Measurements from ENCODE around the gene MTUS2.

The MTUS2 gene

DNA sequence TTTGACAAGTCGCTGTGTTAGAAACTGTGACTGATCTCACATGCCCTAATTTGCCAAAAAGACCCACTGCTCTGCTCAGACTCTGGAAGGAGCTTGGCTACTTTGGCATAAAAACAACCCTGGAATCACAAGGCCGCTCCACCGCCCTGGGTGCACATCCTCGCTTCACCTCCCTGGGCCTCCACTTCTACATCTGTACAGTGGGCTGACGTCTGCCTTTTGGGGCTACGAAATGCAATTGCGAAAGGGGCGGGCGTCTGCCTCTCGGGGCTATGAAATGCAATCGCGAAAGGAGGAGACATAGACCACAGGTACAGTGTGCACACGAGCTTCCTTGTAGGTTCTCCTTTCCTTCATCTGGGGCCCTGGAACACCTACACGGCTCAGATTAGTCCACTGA is 701.2 kb downstream of the MTUS2 start:
- Histone ChIP-seq H3K4me2 (ENCODE audit: low read depth, low read length) (no peak overlapping the region), H3K36me3 (replicated peaks; ENCODE audit: insufficient read depth, low read length) (no peaks in the 10 kb centered on the region), H3K4me3 (ENCODE audit: low read length) (no peak overlapping the region), H3K9ac (ENCODE audit: low read length) (no peak overlapping the region), H3K9me2 (replicated peaks; ENCODE audit: insufficient read depth, low read length) (no peaks in the 10 kb centered on the region), H3K27me3 (replicated peaks; ENCODE audit: insufficient read depth, low read length) (no peaks in the 10 kb centered on the region), H2AFZ (ENCODE audit: low read length) (no peak overlapping the region), H3K79me2 (ENCODE audit: low read length) (no peaks in the 10 kb centered on the region), H3K4me1 (ENCODE audit: low read length) (no peaks in the 10 kb centered on the region), H3K27ac (ENCODE audit: low read length) (no peak overlapping the region), H4K20me1 (ENCODE audit: insufficient read depth, low read length) (no peaks in the 10 kb centered on the region), H3K9me3 (replicated peaks; ENCODE audit: insufficient read depth, low read length) (no peaks in the 10 kb centered on the region), H3F3A (ENCODE audit: insufficient read depth, low read length) (no peaks in the 10 kb centered on the region)
- TF ChIP-seq EZH2 (optimal IDR thresholded peaks at IDR 0.05; ENCODE audit: low read depth, low read length) (no peak), EZH2phosphoT487 (IDR thresholded peaks at IDR 0.05; ENCODE audit: low read length) (no peak)
- TF ChIP-seq, protein P1, sequence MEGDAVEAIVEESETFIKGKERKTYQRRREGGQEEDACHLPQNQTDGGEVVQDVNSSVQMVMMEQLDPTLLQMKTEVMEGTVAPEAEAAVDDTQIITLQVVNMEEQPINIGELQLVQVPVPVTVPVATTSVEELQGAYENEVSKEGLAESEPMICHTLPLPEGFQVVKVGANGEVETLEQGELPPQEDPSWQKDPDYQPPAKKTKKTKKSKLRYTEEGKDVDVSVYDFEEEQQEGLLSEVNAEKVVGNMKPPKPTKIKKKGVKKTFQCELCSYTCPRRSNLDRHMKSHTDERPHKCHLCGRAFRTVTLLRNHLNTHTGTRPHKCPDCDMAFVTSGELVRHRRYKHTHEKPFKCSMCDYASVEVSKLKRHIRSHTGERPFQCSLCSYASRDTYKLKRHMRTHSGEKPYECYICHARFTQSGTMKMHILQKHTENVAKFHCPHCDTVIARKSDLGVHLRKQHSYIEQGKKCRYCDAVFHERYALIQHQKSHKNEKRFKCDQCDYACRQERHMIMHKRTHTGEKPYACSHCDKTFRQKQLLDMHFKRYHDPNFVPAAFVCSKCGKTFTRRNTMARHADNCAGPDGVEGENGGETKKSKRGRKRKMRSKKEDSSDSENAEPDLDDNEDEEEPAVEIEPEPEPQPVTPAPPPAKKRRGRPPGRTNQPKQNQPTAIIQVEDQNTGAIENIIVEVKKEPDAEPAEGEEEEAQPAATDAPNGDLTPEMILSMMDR (IDR thresholded peaks at IDR 0.05; ENCODE audit: low read length) = no peak
- DNase-seq = no peak

DNA sequence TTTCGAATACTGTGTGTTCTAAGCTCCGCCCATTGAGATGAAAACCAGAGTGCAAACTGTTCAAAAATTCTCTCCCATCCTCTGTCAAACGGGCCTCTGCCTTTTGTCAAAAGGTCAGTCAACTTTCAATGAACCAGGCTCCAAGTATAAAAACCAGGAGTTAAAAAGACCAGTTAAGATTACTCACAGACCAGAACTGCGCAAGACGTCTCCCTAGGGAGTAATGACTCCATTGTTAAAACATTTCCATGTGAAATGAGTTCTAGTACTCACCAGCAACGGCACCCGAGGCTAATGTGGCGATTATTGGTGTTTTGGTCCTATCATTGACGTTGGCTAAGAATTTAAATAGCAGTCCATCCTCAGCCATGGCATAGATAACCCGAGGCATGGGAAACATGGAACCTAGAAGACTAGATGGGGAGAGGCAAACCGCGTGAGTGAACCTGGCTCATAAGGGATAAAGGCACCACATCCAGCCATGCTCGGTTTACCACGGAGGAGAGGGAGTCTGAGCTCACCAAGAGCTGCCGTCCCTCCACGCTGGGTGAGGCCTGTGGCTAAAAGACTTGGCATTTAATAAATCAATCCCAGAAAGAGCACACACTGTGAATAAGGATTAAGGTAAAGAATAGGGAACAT is 702.0 kb downstream of the MTUS2 start:
- no peak overlapping the region for H3K9ac ChIP-seq (ENCODE audit: low read length)
- no peak overlapping the region for H3K4me2 ChIP-seq (ENCODE audit: low read depth, low read length)
- no peaks in the 10 kb centered on the region for H3K79me2 ChIP-seq (ENCODE audit: low read length)
- DNase-seq = no peak
- no peaks in the 10 kb centered on the region for H3K36me3 ChIP-seq (replicated peaks; ENCODE audit: insufficient read depth, low read length)
- no peaks in the 10 kb centered on the region for H3F3A ChIP-seq (ENCODE audit: insufficient read depth, low read length)
- H3K9me2 ChIP-seq (replicated peaks; ENCODE audit: insufficient read depth, low read length) = no peaks in the 10 kb centered on the region
- H3K27ac ChIP-seq (ENCODE audit: low read length) = no peak overlapping the region
- H2AFZ ChIP-seq (ENCODE audit: low read length) = no peak overlapping the region
- no peaks in the 10 kb centered on the region for H4K20me1 ChIP-seq (ENCODE audit: insufficient read depth, low read length)
- no peaks in the 10 kb centered on the region for H3K4me1 ChIP-seq (ENCODE audit: low read length)
- no peaks in the 10 kb centered on the region for H3K27me3 ChIP-seq (replicated peaks; ENCODE audit: insufficient read depth, low read length)
- TF ChIP-seq, protein P1 (IDR thresholded peaks at IDR 0.05; ENCODE audit: low read length) = no peak
- no peak for TF ChIP-seq EZH2phosphoT487 (IDR thresholded peaks at IDR 0.05; ENCODE audit: low read length)
- TF ChIP-seq EZH2 (optimal IDR thresholded peaks at IDR 0.05; ENCODE audit: low read depth, low read length) = no peak
- H3K9me3 ChIP-seq (replicated peaks; ENCODE audit: insufficient read depth, low read length) = no peaks in the 10 kb centered on the region
- no peak overlapping the region for H3K4me3 ChIP-seq (ENCODE audit: low read length)

DNA sequence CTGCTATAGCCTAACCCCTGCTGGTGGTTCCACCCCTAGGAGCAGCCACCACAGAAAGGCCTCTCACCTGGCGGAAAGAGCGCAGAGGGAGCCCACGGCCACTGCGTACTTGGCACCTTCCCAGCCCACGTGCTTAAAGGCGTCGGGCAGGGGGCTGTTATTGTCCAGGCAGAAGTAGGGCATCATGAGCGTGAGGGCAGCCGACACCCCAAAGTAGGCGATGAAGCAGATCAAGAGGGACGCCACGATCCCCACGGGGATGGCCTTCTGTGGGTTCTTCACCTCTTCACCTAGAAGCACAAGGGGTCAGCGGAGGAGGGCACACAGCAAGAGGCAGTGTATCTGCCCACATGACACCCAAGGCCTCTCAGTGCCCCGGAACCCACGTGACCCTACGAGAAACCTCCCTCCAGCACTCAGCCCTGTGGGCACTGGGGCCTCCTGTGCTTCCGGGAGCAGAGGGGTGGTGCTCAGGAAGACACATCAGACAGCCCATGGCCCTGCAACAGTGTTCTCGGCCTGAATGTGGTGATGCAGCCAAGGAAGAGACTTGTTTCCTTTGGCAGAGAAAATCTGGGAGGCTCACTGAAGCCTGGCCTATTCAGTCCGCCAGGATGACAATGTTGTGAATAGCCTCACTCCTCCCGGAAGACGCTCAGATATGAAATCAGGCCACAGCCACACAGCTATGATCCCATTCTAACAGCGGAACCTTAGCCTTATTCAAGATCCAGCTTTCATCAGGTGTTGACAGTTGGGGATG is 703.2 kb downstream of the MTUS2 start:
- H3K79me2 ChIP-seq (ENCODE audit: low read length) = no peaks in the 10 kb centered on the region

More for the DNA sequence above, 703.2 kb downstream of the MTUS2 start:
- H4K20me1 ChIP-seq (ENCODE audit: insufficient read depth, low read length) = no peaks in the 10 kb centered on the region
- H3K27ac ChIP-seq (ENCODE audit: low read length) = no peak overlapping the region
- H3F3A ChIP-seq (ENCODE audit: insufficient read depth, low read length) = no peaks in the 10 kb centered on the region
- no peak overlapping the region for H3K4me3 ChIP-seq (ENCODE audit: low read length)
- H3K36me3 ChIP-seq (replicated peaks; ENCODE audit: insufficient read depth, low read length) = no peaks in the 10 kb centered on the region
- H3K9me2 ChIP-seq (replicated peaks; ENCODE audit: insufficient read depth, low read length) = no peaks in the 10 kb centered on the region
- DNase-seq = no peak
- H3K9me3 ChIP-seq (replicated peaks; ENCODE audit: insufficient read depth, low read length) = no peaks in the 10 kb centered on the region
- no peak overlapping the region for H3K4me2 ChIP-seq (ENCODE audit: low read depth, low read length)
- H2AFZ ChIP-seq (ENCODE audit: low read length) = no peak overlapping the region
- no peak for TF ChIP-seq EZH2phosphoT487 (IDR thresholded peaks at IDR 0.05; ENCODE audit: low read length)
- TF ChIP-seq EZH2 (optimal IDR thresholded peaks at IDR 0.05; ENCODE audit: low read depth, low read length) = no peak
- TF ChIP-seq, protein P1 (IDR thresholded peaks at IDR 0.05; ENCODE audit: low read length) = no peak
- no peaks in the 10 kb centered on the region for H3K4me1 ChIP-seq (ENCODE audit: low read length)
- no peaks in the 10 kb centered on the region for H3K27me3 ChIP-seq (replicated peaks; ENCODE audit: insufficient read depth, low read length)
- no peak overlapping the region for H3K9ac ChIP-seq (ENCODE audit: low read length)

All from MM.1S (cell line).